Ovary (tissue), 9 donors: ENCODE data around the gene MKNK2. TPM values are rescaled to one million over a fixed set of nuclear protein-coding genes. Genes with fewer than 3 reads are reported as not detected.

ENCODE experiments used
- DNase-seq, 5 donors: peaks; one replicate each; pipeline ENCODE4 v3.0.0-alpha.2; 2019 to 2020
- H3K27ac ChIP-seq, 2 donors: fragments of 200-600 bp; one replicate each; pipeline versions ENCODE4 v1.5.1 to v1.8.0; 2019 to 2022
- H3K27me3 ChIP-seq: fragments of 200-600 bp; one replicate; pipeline ENCODE4 v1.8.0; 2022
- H3K36me3 ChIP-seq: fragments of 200-600 bp; sonication (generic); one replicate; pipeline ENCODE4 v1.5.1; 2019
- H3K4me1 ChIP-seq: one replicate; pipeline ENCODE4 v1.8.1; 2013; ENCODE audit warnings: mild to moderate bottlenecking, moderate library complexity; ENCODE audit not compliant: insufficient read depth
- H3K4me3 ChIP-seq: fragments of 200-600 bp; sonication (generic); one replicate; pipeline ENCODE4 v1.5.1; 2017
- H3K9me3 ChIP-seq, 2 donors: fragments of 200-600 bp in 1 of 2; sonication (generic) in 1 of 2; one replicate each; pipeline versions ENCODE4 v1.5.1 to v1.8.1; 2013 to 2019; ENCODE audit warnings: mild to moderate bottlenecking in 1 of 2, moderate library complexity in 1 of 2
- EP300 ChIP-seq: sonication (generic); formaldehyde crosslinking; IDR thresholded peaks from one replicate; pipeline ENCODE4 v1.6.1; 2017; ENCODE audit warnings: antibody characterized with exemption
- POLR2A ChIP-seq: fragments of 450-650 bp; IDR thresholded peaks from one replicate; pipeline ENCODE4 v1.6.1; 2017; ENCODE audit warnings: antibody characterized with exemption, mild to moderate bottlenecking, moderate library complexity
- WGBS, 3 donors: extraction: QIAGEN DNeasy Blood & Tissue Kit in 1 of 3; methylation state at CpG; one replicate each; pipeline versions ENCODE4 v1.1.5 to v1.1.7; 2013 to 2017; 5-methylcytosine and 5-hydroxymethylcytosine counted together
- intact Hi-C, 4 donors: fragments of 100-400 bp; cut with DNase I; formaldehyde crosslinking; loops; one replicate each; pipeline versions ENCODE4 v1.11.0 to v1.15.1; 2022 to 2023
- polyA plus RNA-seq, 2 donors: library from polyadenylated mRNA; stranded (reverse); fragments of 200-250 nt in 1 of 2; fragments of 350-450 nt in 1 of 2; fragmentation: Illumina TruSeq in 1 of 2; extraction: RNeasy Lipid Tissue Mini Kit (QIAGEN cat#74804) in 1 of 2; gene quantifications; one replicate each; pipeline ENCODE4 v1.2.3, GENCODE V29; 2013 to 2014
- total RNA-seq, 7 donors: library from RNA; depleted of rRNA in 2 of 7; stranded (reverse); fragments of >200 nt in 2 of 7; fragmentation: NEBNext Ultra II Directional in 3 of 7; extraction: Animal tissue kit (Norgen Biotek cat#: 25700) in 3 of 7; gene quantifications; one replicate each; pipeline versions ENCODE4 v1.1.0 to v1.2.4, GENCODE V29; 2016 to 2023
- TF ChIP-seq, protein P1 (sequence below), 3 donors: fragments of 450-650 bp in 2 of 3; fragments of 200-600 bp in 1 of 3; IDR thresholded peaks; one replicate each; pipeline versions ENCODE4 v1.5.1 to v1.8.0; 2016 to 2022; ENCODE audit warnings: antibody characterized with exemption in 3 of 3, mild to moderate bottlenecking in 1 of 3
- donor health status: DM: no; HTN: no; CAD: no; lungs with moderate emphysema.
- donor health status: DM: no; HTN: no; CAD: no.
- donor health status: Bipolar disorder and iron deficiency.
- donor health status: DM: yes; HTN: yes; CAD: no.
- donor health status: DM: no; HTN: no; CAD: no.
- donor health status: DM: yes; HTN: yes; CAD: no.

MKNK2 gene
- total and polyA plus RNA-seq, 9 donors: 22.1 to 186 (median 110) TPM

DNA sequence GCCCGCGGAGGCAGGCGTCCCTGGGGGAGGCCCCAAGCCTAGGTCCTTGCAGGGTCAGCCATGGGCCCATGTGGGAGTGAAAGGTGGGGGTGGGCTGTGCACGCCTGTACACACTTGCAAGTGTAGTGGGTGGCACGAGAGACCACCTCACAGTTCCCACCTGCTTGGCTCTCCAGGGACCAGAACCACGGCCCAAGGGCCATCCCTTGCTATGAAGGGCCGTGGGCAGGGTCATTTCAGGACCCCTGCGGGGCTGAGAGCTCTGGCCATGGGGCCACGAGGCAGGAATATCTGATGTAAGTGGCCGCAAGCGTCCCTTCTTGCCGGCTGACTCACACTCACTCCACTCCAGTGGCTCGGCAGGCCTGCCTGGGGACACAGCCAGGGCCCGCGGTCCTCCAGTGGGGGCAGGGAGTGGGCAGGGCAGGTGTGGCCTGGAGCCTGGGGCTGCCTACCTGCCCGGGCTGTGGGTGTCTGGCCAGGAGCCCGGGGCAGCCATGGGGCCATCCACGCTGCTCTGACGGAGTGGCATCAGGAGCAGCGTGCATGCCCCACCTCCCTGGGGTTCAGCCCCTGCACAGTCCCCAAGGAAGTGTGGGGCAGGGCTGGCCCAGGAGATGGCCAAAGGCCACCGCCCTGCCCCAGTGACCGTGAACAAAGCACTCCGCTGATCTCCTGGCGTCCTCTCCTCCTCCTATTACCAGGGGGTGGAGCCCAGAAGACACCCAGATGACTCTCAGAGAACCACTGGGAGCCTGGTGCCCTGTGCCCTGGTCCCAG, 8.6 kb upstream of the MKNK2 start:
- WGBS, 3 donors: 58 to 74% (median 60%) methylated on average over 18 to 24 of the region's 24 CpGs
- Histone ChIP-seq H3K4me1 (peaks cover 22% of the 10 kb centered on the region), H3K27me3 (no peaks in the 10 kb centered on the region), H3K4me3 (no peak overlapping the region), H3K36me3 (no peaks in the 10 kb centered on the region), H3K9me3 (no peaks in the 10 kb centered on the region), H3K27ac (peak overlapping the region; percentile 96 to 100)
- TF ChIP-seq, protein P1, sequence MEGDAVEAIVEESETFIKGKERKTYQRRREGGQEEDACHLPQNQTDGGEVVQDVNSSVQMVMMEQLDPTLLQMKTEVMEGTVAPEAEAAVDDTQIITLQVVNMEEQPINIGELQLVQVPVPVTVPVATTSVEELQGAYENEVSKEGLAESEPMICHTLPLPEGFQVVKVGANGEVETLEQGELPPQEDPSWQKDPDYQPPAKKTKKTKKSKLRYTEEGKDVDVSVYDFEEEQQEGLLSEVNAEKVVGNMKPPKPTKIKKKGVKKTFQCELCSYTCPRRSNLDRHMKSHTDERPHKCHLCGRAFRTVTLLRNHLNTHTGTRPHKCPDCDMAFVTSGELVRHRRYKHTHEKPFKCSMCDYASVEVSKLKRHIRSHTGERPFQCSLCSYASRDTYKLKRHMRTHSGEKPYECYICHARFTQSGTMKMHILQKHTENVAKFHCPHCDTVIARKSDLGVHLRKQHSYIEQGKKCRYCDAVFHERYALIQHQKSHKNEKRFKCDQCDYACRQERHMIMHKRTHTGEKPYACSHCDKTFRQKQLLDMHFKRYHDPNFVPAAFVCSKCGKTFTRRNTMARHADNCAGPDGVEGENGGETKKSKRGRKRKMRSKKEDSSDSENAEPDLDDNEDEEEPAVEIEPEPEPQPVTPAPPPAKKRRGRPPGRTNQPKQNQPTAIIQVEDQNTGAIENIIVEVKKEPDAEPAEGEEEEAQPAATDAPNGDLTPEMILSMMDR (IDR thresholded peaks at IDR 0.05): no peak
- no peak for TF ChIP-seq EP300
- TF ChIP-seq POLR2A: no peak
- intact Hi-C loops: loop anchor here in 3 of 4 donors (5.0 to 10.0 kb wide), 3 partner anchors 37 to 125 kb away; partner anchors contain the start of gene BTBD2 (in 1 of the 3)
- DNase-seq: peak in 2 of 5 donors; percentile 57 to 63

- peak in 1 of 5 donors; percentile 47 for DNase-seq
- Histone ChIP-seq H3K9me3 (no peaks in the 10 kb centered on the region), H3K4me1 (peaks cover 28% of the 10 kb centered on the region), H3K27me3 (no peaks in the 10 kb centered on the region), H3K4me3 (no peak overlapping the region), H3K27ac (peak overlapping the region; percentile 96 to 100), H3K36me3 (no peaks in the 10 kb centered on the region)
- intact Hi-C loops: loop anchor here in 2 of 4 donors (5.0 kb wide), 2 partner anchors 36 to 41 kb away; partner anchors contain the start of gene BTBD2 (in 1 of the 2)
- WGBS, 3 donors: 88 to 92% (median 89%) methylated on average over 27 of the region's 27 CpGs
- TF ChIP-seq, protein P1 (IDR thresholded peaks at IDR 0.05): no peak
- TF ChIP-seq POLR2A: no peak
- no peak for TF ChIP-seq EP300
Measured at GRCh38 chr19:2058570-2059421, 7.8 kb upstream of the MKNK2 start.

GRCh38 chr19:2057484-2058469, 6.7 kb upstream of the MKNK2 start:
- DNase-seq: peak in 1 of 5 donors; percentile 73
- Histone ChIP-seq H3K9me3 (no peaks in the 10 kb centered on the region), H3K36me3 (no peaks in the 10 kb centered on the region), H3K4me3 (no peak overlapping the region), H3K4me1 (peaks cover 30% of the 10 kb centered on the region), H3K27ac (peak overlapping the region; percentile 100), H3K27me3 (no peaks in the 10 kb centered on the region)
- intact Hi-C loops: loop anchor here in 2 of 4 donors (5.0 kb wide), 2 partner anchors 35 to 40 kb away; partner anchors contain the start of gene BTBD2 (in 1 of the 2)
- 71 to 83% (median 80%) methylated on average over 23 of the region's 23 CpGs for WGBS, 3 donors
- TF ChIP-seq, protein P1 (IDR thresholded peaks at IDR 0.05): no peak
- TF ChIP-seq POLR2A: no peak
